ENCODE measurements around the gene ZSWIM5. TPM values are rescaled to one million over a fixed set of nuclear protein-coding genes. Genes with fewer than 3 reads are reported as not detected.
"Not testable (repeated sequence)": the region's sequence is repeated elsewhere in the genome, so short reads cannot be mapped to it uniquely, and the experiment has no call there.

The ZSWIM5 gene
- total RNA-seq, 3 donors from 2014 or later (not counting 1 experiment from before 2014, with no cell fraction given): 1.1 to 2.3 (median 1.3) TPM

DNA sequence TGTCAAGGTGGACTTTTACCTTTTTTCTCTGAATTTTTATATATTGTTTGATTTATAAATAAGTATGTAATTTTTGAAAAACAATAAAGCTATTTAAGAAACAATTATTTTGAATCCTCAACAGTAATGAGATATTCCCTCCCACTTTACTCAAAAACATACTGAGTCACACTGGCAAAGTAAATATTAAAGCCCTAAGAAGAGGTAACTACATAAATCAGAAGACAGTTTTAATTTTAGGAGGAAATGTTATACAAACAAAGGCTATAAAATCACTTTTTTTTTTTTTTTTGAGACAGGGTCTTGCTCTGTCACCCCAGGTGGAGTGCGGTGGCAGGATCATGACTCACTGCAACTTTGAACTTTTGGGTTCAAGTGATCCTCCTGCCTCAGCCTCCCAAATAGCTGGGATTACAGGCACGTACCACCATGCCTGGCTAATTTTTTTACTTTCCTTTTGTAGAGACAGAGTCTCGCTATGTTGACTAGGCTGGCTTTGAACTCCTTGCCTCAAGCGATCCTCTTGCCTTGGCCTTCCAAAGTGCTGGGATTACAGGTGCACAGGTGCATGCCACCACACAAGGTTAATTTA lies 36.2 kb downstream of the ZSWIM5 start:
- Histone ChIP-seq H3K4me1 (ENCODE audit: control insufficient read depth, insufficient read depth, low read length) (no peaks in the 10 kb centered on the region), H3K27ac (ENCODE audit: low read length) (no peak overlapping the region), H3K9me3 (ENCODE audit: control insufficient read depth, insufficient read depth, low read length) (no peaks in the 10 kb centered on the region), H3K4me3 (ENCODE audit: low read length) (no peak overlapping the region), H3K27me3 (ENCODE audit: control insufficient read depth, insufficient read depth, low read length) (no peaks in the 10 kb centered on the region), H3K36me3 (ENCODE audit: control insufficient read depth, insufficient read depth, low read length) (no peaks in the 10 kb centered on the region)
- peaks cover 0 to under 1% of the 10 kb centered on the region in 2 donors for H3K27me3 Mint-ChIP-seq (ENCODE audit: low read depth in 2 of 2)
- WGBS (ENCODE audit: insufficient coverage): 92% methylated on average over 4 of the region's 4 CpGs
- H3K27ac Mint-ChIP-seq: no peak overlapping the region
- DNase-seq: no peak
- H3K9me3 Mint-ChIP-seq: no peaks in the 10 kb centered on the region
- no peaks in the 10 kb centered on the region for H3K36me3 Mint-ChIP-seq
- ATAC-seq: no peak
- H3K4me1 Mint-ChIP-seq: no peaks in the 10 kb centered on the region
- intact Hi-C loops (cut with micrococcal nuclease): no loop called here
- TF ChIP-seq, protein P1, sequence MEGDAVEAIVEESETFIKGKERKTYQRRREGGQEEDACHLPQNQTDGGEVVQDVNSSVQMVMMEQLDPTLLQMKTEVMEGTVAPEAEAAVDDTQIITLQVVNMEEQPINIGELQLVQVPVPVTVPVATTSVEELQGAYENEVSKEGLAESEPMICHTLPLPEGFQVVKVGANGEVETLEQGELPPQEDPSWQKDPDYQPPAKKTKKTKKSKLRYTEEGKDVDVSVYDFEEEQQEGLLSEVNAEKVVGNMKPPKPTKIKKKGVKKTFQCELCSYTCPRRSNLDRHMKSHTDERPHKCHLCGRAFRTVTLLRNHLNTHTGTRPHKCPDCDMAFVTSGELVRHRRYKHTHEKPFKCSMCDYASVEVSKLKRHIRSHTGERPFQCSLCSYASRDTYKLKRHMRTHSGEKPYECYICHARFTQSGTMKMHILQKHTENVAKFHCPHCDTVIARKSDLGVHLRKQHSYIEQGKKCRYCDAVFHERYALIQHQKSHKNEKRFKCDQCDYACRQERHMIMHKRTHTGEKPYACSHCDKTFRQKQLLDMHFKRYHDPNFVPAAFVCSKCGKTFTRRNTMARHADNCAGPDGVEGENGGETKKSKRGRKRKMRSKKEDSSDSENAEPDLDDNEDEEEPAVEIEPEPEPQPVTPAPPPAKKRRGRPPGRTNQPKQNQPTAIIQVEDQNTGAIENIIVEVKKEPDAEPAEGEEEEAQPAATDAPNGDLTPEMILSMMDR (IDR thresholded peaks at IDR 0.05): no peak
- no peak overlapping the region for H3K4me3 Mint-ChIP-seq

DNA sequence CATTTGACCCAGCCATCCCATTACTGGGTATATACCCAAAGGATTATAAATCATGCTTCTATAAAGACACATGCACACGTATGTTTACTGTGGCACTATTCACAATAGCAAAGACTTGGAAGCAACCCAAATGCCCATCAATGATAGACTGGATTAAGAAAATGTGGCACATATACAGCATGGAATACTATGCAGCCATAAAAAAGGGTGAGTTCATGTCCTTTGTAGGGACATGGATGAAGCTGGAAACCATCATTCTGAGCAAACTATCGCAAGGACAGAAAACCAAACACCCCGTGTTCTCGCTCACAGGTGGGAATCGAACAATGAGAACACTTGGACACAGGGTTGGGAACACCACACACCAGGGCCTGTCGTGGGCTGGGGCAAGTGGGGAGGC lies 38.5 kb downstream of the ZSWIM5 start:
- H3K9me3 Mint-ChIP-seq; ATAC-seq; H3K27me3 ChIP-seq (ENCODE audit: control insufficient read depth, insufficient read depth, low read length); intact Hi-C loops (cut with micrococcal nuclease); H3K27me3 Mint-ChIP-seq (ENCODE audit: low read depth in 2 of 2); H3K27ac Mint-ChIP-seq; H3K27ac ChIP-seq (ENCODE audit: low read length); H3K4me3 ChIP-seq (ENCODE audit: low read length); DNase-seq; H3K36me3 ChIP-seq (ENCODE audit: control insufficient read depth, insufficient read depth, low read length); H3K4me1 Mint-ChIP-seq; H3K4me3 Mint-ChIP-seq; H3K4me1 ChIP-seq (ENCODE audit: control insufficient read depth, insufficient read depth, low read length); H3K36me3 Mint-ChIP-seq; H3K9me3 ChIP-seq (ENCODE audit: control insufficient read depth, insufficient read depth, low read length): not testable (repeated sequence)
- WGBS (ENCODE audit: insufficient coverage): 100% methylated on average over 5 of the region's 6 CpGs

DNA sequence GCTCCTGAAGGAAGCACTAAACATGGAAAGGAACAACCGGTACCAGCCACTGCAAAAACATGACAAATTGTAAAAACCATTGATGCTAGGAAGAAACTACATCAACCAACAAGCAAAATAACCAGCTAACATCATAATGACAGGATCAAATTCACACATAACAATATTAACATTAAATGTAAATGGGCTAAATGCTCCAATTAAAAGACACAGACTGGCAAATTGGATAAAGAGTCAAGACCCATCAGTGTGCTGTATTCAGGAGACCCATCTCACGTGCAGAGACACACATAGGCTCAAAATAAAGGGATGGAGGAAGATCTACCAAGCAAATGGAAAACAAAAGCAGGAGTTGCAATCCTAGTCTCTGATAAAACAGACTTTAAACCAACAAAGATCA lies 42.1 kb downstream of the ZSWIM5 start:
- H3K27me3 Mint-ChIP-seq (ENCODE audit: low read depth in 2 of 2); H3K4me3 Mint-ChIP-seq; H3K4me1 Mint-ChIP-seq; H3K27ac Mint-ChIP-seq; H3K36me3 Mint-ChIP-seq; ATAC-seq; DNase-seq; intact Hi-C loops (cut with micrococcal nuclease); H3K27me3 ChIP-seq (ENCODE audit: control insufficient read depth, insufficient read depth, low read length); H3K9me3 Mint-ChIP-seq; H3K9me3 ChIP-seq (ENCODE audit: control insufficient read depth, insufficient read depth, low read length); H3K4me3 ChIP-seq (ENCODE audit: low read length); H3K27ac ChIP-seq (ENCODE audit: low read length); H3K4me1 ChIP-seq (ENCODE audit: control insufficient read depth, insufficient read depth, low read length); H3K36me3 ChIP-seq (ENCODE audit: control insufficient read depth, insufficient read depth, low read length): not testable (repeated sequence)
- no CpG with 5 or more reads among the region's 2 CpGs for WGBS (ENCODE audit: insufficient coverage)

DNA sequence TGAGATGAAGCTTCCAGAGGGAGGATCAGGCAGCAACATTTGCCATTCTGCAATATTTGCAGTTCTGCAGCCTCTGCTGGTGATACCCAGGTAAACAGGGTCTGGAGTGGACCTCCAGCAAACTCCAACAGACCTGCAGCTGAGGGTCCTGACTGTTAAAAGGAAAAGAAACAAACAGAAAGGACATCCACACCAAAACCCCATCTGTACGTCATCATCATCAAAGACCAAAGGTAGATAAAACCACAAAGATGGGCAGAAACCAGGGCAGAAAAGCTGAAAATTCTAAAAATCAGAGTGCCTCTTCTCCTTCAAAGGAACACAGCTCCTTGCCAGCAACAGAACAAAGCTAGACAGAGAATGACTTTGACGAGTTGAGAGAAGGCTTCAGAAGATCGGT lies 43.3 kb downstream of the ZSWIM5 start:
- ATAC-seq; intact Hi-C loops (cut with micrococcal nuclease); H3K36me3 Mint-ChIP-seq; H3K27me3 Mint-ChIP-seq (ENCODE audit: low read depth in 2 of 2); H3K27me3 ChIP-seq (ENCODE audit: control insufficient read depth, insufficient read depth, low read length); H3K4me1 ChIP-seq (ENCODE audit: control insufficient read depth, insufficient read depth, low read length); H3K4me3 Mint-ChIP-seq; H3K27ac Mint-ChIP-seq; H3K36me3 ChIP-seq (ENCODE audit: control insufficient read depth, insufficient read depth, low read length); H3K9me3 Mint-ChIP-seq; H3K27ac ChIP-seq (ENCODE audit: low read length); H3K9me3 ChIP-seq (ENCODE audit: control insufficient read depth, insufficient read depth, low read length); H3K4me3 ChIP-seq (ENCODE audit: low read length); H3K4me1 Mint-ChIP-seq: not testable (repeated sequence)
- DNase-seq: peak in 1 of 2 donors; percentile 7
- WGBS (ENCODE audit: insufficient coverage): 87% methylated on average over 3 of the region's 3 CpGs

DNA sequence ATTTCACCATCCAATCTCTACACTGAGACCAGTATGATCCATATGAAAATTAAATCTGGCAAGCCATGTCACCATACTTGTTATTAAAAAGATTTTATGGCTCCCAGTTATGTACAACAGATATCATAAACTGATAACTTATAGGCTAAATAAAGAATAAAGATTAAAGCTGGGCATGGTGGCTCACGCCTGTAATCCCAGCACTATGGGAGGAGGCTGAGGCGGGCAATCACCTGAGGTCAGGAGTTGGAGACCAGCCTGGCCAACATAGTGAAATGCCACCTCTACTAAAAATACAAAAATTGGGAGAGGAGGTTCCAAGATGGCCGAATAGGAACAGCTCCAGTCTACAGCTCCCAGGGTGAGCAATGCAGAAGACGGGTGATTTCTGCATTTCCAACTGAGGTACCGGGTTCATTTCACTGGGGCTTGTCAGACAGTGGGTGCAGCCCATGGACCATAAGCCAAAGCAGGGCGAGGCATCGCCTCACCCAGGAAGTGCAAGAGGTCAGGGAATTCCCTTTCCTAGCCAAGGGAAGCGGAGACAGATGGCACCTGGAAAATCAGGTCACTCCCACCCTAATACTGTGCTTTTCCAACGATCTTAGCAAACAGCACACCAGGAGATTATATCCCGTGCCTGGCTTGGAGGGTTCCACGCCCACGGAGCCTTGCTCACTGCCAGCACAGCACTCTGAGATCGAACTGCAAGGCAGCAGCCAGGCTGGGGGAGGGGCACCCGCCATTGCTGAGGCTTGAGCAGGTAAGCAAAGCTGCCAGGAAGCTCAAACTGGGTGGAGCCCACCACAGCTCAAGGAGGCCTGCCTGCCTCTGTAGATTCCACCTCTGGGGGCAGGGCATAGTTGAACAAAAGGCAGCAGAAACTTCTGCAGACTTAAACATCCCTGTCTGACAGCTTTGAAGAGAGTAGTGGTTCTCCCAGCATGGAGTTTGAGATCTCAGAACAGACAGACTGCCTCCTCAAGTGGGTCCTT lies 44.1 kb downstream of the ZSWIM5 start:
- H3K27me3 Mint-ChIP-seq (ENCODE audit: low read depth in 2 of 2); H3K9me3 Mint-ChIP-seq; H3K9me3 ChIP-seq (ENCODE audit: control insufficient read depth, insufficient read depth, low read length); intact Hi-C loops (cut with micrococcal nuclease); H3K4me3 ChIP-seq (ENCODE audit: low read length); H3K27ac ChIP-seq (ENCODE audit: low read length); H3K27ac Mint-ChIP-seq; H3K36me3 ChIP-seq (ENCODE audit: control insufficient read depth, insufficient read depth, low read length); H3K4me3 Mint-ChIP-seq; H3K27me3 ChIP-seq (ENCODE audit: control insufficient read depth, insufficient read depth, low read length); H3K4me1 Mint-ChIP-seq; ATAC-seq; H3K36me3 Mint-ChIP-seq; H3K4me1 ChIP-seq (ENCODE audit: control insufficient read depth, insufficient read depth, low read length): not testable (repeated sequence)
- WGBS (ENCODE audit: insufficient coverage): 85% methylated on average over 14 of the region's 14 CpGs
- peak in 1 of 2 donors; percentile 28 for DNase-seq
